Panc1 (cell line): ENCODE data around the gene TDO2.

Source experiments
- CTCF ChIP-seq: fragments of 450-650 bp; IDR thresholded peaks from 2 replicates; pipeline ENCODE4 v1.5.1; 2017; ENCODE audit warnings: mild to moderate bottlenecking
- POLR2AphosphoS5 ChIP-seq: IDR thresholded peaks from 2 replicates; pipeline ENCODE4 v1.6.1; 2012; ENCODE audit warnings: mild to moderate bottlenecking, low read depth, low read length, moderate library complexity
- REST ChIP-seq, 2 experiments: IDR thresholded peaks; 2 replicates each; pipeline ENCODE4 v1.6.1; 2011 to 2012; ENCODE audit warnings: low read depth in 2 of 2, control low read depth in 1 of 2, low read length in 1 of 2, mild to moderate bottlenecking in 1 of 2, moderate library complexity in 1 of 2; ENCODE audit not compliant: insufficient read depth in 1 of 2
- SIN3A ChIP-seq: IDR thresholded peaks from 2 replicates; pipeline ENCODE4 v1.6.1; 2012; ENCODE audit warnings: low read depth, mild to moderate bottlenecking, low read length, moderate library complexity, borderline replicate concordance; ENCODE audit not compliant: insufficient read depth

GRCh38 chr4:155875878-155876277 lies 27.6 kb upstream of the TDO2 start:
- no peak for TF ChIP-seq REST (IDR thresholded peaks at IDR 0.05; ENCODE audit: insufficient read depth in 1 of 2, low read depth in 2 of 2, low read length in 1 of 2)
- TF ChIP-seq CTCF: no peak
- no peak for TF ChIP-seq POLR2AphosphoS5
- TF ChIP-seq SIN3A: no peak
